Limb (tissue), 2 donors: ENCODE data around the gene FCER1A.

Source experiments
- DNase-seq, 2 donors: peaks; one replicate each; pipeline ENCODE4 v3.0.0-alpha.2; 2016; ENCODE audit errors: extremely low spot score in 2 of 2

Gene FCER1A

GRCh38 chr1:159302095-159302494 lies at the start of gene FCER1A:
TSS of gene FCER1A (plus strand) at chr1:159302336. CDS start at chr1:159302365, 29 bp downstream.
- no peak for DNase-seq

- DNase-seq, result no peak
These were observed 40.8 kb upstream of the FCER1A start for GRCh38 chr1:159261311-159261710.

- no peak for DNase-seq
These were observed 40.2 kb upstream of the FCER1A start for GRCh38 chr1:159261721-159262494.

GRCh38 chr1:159266832-159267231 lies 35.3 kb upstream of the FCER1A start:
- no peak for DNase-seq

- no peak for DNase-seq
These were observed 27.5 kb upstream of the FCER1A start for GRCh38 chr1:159274631-159275030.

- DNase-seq, result no peak
These were observed 26.2 kb upstream of the FCER1A start for GRCh38 chr1:159275891-159276290.

GRCh38 chr1:159279773-159280172 lies 22.4 kb upstream of the FCER1A start:
- DNase-seq, result no peak

- no peak for DNase-seq
These were observed 20.0 kb upstream of the FCER1A start for GRCh38 chr1:159282118-159282517.

- no peak for DNase-seq
These were observed 13.1 kb upstream of the FCER1A start for GRCh38 chr1:159289060-159289459.

GRCh38 chr1:159291424-159291823 lies 10.7 kb upstream of the FCER1A start:
- DNase-seq, result no peak

GRCh38 chr1:159296706-159297375 lies 5.3 kb upstream of the FCER1A start:
- DNase-seq, result no peak

- no peak for DNase-seq
These were observed 2.0 kb upstream of the FCER1A start for GRCh38 chr1:159300146-159300545.

GRCh38 chr1:159307346-159308020 lies 5.3 kb downstream of the FCER1A start:
- DNase-seq, result no peak

GRCh38 chr1:159311679-159312078 lies 9.5 kb downstream of the FCER1A start:
- DNase-seq, result no peak

GRCh38 chr1:159315381-159315780 lies 13.2 kb downstream of the FCER1A start:
- DNase-seq, result no peak

GRCh38 chr1:159318784-159319551 lies 16.8 kb downstream of the FCER1A start:
- no peak for DNase-seq

- no peak for DNase-seq
These were observed 32.7 kb downstream of the FCER1A start for GRCh38 chr1:159334797-159335196.

GRCh38 chr1:159338018-159338417 lies 35.9 kb downstream of the FCER1A start:
- no peak for DNase-seq

- DNase-seq, result no peak
These were observed 37.4 kb downstream of the FCER1A start for GRCh38 chr1:159339536-159339935.

GRCh38 chr1:159341736-159342135 lies 39.6 kb downstream of the FCER1A start:
- DNase-seq, result no peak

GRCh38 chr1:159342761-159343425 lies 40.8 kb downstream of the FCER1A start:
- DNase-seq, result no peak
